Tibial nerve (tissue), 4 donors: ENCODE data around the gene GOLGA6L26. TPM values are rescaled to one million over a fixed set of nuclear protein-coding genes. Genes with fewer than 3 reads are reported as not detected.
"Not testable (repeated sequence)": the region's sequence is repeated elsewhere in the genome, so short reads cannot be mapped to it uniquely, and the experiment has no call there.

Experiments used
- DNase-seq, 2 donors: peaks; one replicate each; pipeline ENCODE4 v3.0.0-alpha.2; 2019; ENCODE audit warnings: low spot score in 2 of 2
- H3K27ac ChIP-seq, 4 donors: fragments of 200-600 bp; sonication (generic) in 3 of 4; one replicate each; pipeline ENCODE4 v1.5.1; 2017 to 2019; ENCODE audit warnings: mild to moderate bottlenecking in 1 of 4
- H3K27me3 ChIP-seq, 2 donors: fragments of 200-600 bp; sonication (generic) in 1 of 2; one replicate each; pipeline versions ENCODE4 v1.5.1 to v1.6.0; 2017 to 2019
- H3K36me3 ChIP-seq, 3 donors: fragments of 200-600 bp; sonication (generic); one replicate each; pipeline ENCODE4 v1.5.1; 2018 to 2019
- H3K4me1 ChIP-seq, 4 donors: fragments of 200-600 bp; sonication (generic) in 3 of 4; one replicate each; pipeline ENCODE4 v1.5.1; 2017 to 2019
- H3K4me3 ChIP-seq, 4 donors: fragments of 200-600 bp; sonication (generic) in 3 of 4; one replicate each; pipeline ENCODE4 v1.5.1; 2017 to 2019; ENCODE audit warnings: mild to moderate bottlenecking in 1 of 4, moderate library complexity in 1 of 4
- H3K9me3 ChIP-seq, 4 donors: fragments of 200-600 bp; sonication (generic) in 3 of 4; one replicate each; pipeline ENCODE4 v1.5.1; 2017 to 2019
- EP300 ChIP-seq, 2 donors: sonication (generic); formaldehyde crosslinking; IDR thresholded peaks; one replicate each; pipeline ENCODE4 v1.6.1; 2017; ENCODE audit warnings: antibody characterized with exemption in 2 of 2, mild to moderate bottlenecking in 1 of 2
- POLR2A ChIP-seq, 2 donors: fragments of 450-650 bp; IDR thresholded peaks; one replicate each; pipeline ENCODE4 v1.6.1; 2017; ENCODE audit warnings: antibody characterized with exemption in 2 of 2, mild to moderate bottlenecking in 2 of 2, moderate library complexity in 2 of 2
- WGBS, 2 donors: methylation state at CpG; one replicate each; pipeline ENCODE4 v1.1.5; 2018; 5-methylcytosine and 5-hydroxymethylcytosine counted together
- small RNA-seq: library from RNA; depleted of rRNA; stranded (forward); fragments of <200 nt; gene quantifications from one replicate; pipeline ENCODE3, GENCODE V24; 2016
- total RNA-seq, 4 donors: library from RNA; depleted of rRNA; stranded (reverse); fragments of >200 nt; gene quantifications; one replicate each; pipeline ENCODE4 v1.1.0, GENCODE V29; 2016

GOLGA6L26 gene
- total RNA-seq, 4 donors from 2014 or later = not detected

GRCh38 chr15:23370578-23370977 lies 36.6 kb upstream of the GOLGA6L26 start:
- no peak overlapping the region for H3K4me3 ChIP-seq
- H3K27me3 ChIP-seq = no peaks in the 10 kb centered on the region
- no peaks in the 10 kb centered on the region for H3K4me1 ChIP-seq
- no peak overlapping the region for H3K27ac ChIP-seq
- no peak for DNase-seq
- H3K36me3 ChIP-seq = no peaks in the 10 kb centered on the region
- WGBS, 2 donors = 64 to 77% methylated on average over 2 of the region's 2 CpGs
- no peak for TF ChIP-seq EP300 (IDR thresholded peaks at IDR 0.05)
- no peaks in the 10 kb centered on the region for H3K9me3 ChIP-seq

- not testable (repeated sequence) for H3K36me3 ChIP-seq, H3K9me3 ChIP-seq, H3K27ac ChIP-seq, H3K4me3 ChIP-seq, DNase-seq, H3K27me3 ChIP-seq, H3K4me1 ChIP-seq
- 40 to 83% methylated on average over 5 to 6 of the region's 9 CpGs for WGBS, 2 donors
Measured at GRCh38 chr15:23364261-23364660, 30.3 kb upstream of the GOLGA6L26 start.

DNA sequence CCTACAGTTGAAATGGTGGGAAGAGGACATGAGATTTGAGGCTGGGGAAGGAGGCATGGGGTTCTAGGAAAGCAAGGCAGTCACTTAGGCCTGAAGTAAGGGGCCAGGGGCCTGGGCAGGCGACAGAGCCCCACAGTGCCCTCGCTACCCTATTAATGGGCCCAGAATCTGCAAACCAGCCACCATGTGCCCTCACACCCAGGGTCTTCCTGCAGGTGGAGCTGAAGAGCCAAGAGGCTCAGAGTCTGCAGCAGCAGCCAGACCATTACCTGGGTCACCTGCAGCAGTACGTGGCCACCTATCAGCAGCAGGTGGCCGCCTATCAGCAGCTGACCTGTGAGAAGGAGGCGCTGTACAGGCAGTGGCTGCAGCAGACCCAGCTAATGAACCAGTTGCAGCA lies 28.6 kb upstream of the GOLGA6L26 start:
- not testable (repeated sequence) for DNase-seq, H3K9me3 ChIP-seq, H3K27me3 ChIP-seq, H3K4me3 ChIP-seq, H3K27ac ChIP-seq, H3K36me3 ChIP-seq, H3K4me1 ChIP-seq
- no CpG with 5 or more reads among the region's 5 CpGs for WGBS, 2 donors

DNA sequence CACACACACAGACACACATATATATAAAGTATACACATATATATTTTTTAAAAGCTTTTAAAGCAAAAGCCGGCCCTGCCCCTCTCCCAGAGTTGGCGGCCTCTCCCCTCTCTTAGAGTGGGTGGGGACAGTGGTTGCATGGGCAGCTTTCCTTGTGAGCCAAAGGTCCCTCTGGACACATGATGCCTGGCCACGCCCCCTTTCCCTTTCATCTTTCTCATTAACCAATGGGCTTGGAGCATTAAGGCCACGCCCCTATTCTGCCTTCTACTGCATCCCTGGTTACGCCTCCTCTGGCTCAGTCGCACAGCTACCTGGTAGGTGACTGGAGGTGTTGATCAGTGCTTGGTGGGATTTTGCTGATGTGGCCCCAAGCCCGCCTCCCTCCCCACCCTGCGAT lies 20.5 kb upstream of the GOLGA6L26 start, which contains the start of gene GOLGA8S:
TSS of gene GOLGA8S (plus strand) at position 301 of the 400 bp plus-strand sequence. CDS start at position 363, 62 bp downstream.
- not testable (repeated sequence) for H3K4me3 ChIP-seq, H3K4me1 ChIP-seq, H3K9me3 ChIP-seq, H3K36me3 ChIP-seq, DNase-seq, H3K27me3 ChIP-seq, H3K27ac ChIP-seq
- no CpG with 5 or more reads among the region's 8 CpGs for WGBS, 2 donors

- peaks cover 3 to 49% (median 7%) of the 10 kb centered on the region in 3 donors for H3K36me3 ChIP-seq
- not testable (repeated sequence) for H3K9me3 ChIP-seq, H3K27me3 ChIP-seq, H3K4me1 ChIP-seq, H3K27ac ChIP-seq, H3K4me3 ChIP-seq, DNase-seq
- 87 to 91% methylated on average over 13 of the region's 13 CpGs for WGBS, 2 donors
Measured at GRCh38 chr15:23311233-23311632, 22.8 kb downstream of the GOLGA6L26 start.

DNA sequence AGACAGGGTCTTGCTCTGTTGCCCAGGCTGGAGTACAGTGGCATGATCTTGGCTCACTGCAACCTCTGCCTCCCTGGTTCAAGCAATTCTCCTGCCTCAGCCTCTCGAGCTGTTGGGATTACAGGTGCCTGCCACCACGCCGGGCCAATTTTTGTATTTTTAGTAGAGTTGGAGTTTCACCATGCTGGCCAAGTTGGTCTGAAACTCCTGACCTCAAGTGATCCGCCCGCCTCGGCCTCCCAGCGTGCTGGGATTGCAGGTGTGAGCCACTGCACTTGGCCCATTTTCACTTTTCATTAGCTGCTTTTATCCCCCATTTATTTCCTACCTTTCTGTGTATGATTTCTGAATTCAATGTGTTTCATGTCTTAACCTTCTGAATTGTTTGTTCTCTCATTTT lies 28.1 kb downstream of the GOLGA6L26 start:
- DNase-seq, H3K27ac ChIP-seq, H3K9me3 ChIP-seq, H3K27me3 ChIP-seq, H3K4me3 ChIP-seq: not testable (repeated sequence)
- H3K4me1 ChIP-seq = peaks cover 0 to 22% (median 4%) of the 10 kb centered on the region in 4 donors
- 83 to 91% methylated on average over 7 of the region's 7 CpGs for WGBS, 2 donors
- H3K36me3 ChIP-seq = peaks cover 0 to 50% (median 7%) of the 10 kb centered on the region in 3 donors

DNA sequence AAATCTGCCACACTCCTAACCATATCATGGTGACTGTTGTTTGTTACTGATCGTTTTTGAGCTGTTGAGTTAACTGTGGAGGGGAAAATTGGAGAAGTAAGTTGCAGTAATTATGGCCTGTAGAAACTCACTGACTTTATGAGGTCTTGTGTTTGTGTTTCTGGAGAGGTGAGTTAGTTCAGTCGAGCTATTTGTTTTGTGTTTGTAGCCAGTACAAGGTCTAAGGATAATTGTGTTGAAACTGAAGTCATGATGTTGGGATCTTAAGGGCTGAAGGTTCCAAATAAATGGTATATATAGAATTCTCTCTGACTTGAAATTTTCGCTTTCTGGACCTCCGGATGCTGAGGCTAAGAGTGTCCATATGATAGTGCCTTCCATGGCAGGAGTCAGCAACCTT lies 29.2 kb downstream of the GOLGA6L26 start:
- Histone ChIP-seq H3K4me1 (peaks cover 0 to 22% (median 4%) of the 10 kb centered on the region in 4 donors), H3K36me3 (peaks cover 0 to 39% (median 2%) of the 10 kb centered on the region in 3 donors), H3K4me3 (peak overlapping the region in 1 of 4 donors; percentile 52)
- 46 to 53% methylated on average over 4 of the region's 4 CpGs for WGBS, 2 donors
- H3K9me3 ChIP-seq, DNase-seq, H3K27ac ChIP-seq, H3K27me3 ChIP-seq: not testable (repeated sequence)

DNA sequence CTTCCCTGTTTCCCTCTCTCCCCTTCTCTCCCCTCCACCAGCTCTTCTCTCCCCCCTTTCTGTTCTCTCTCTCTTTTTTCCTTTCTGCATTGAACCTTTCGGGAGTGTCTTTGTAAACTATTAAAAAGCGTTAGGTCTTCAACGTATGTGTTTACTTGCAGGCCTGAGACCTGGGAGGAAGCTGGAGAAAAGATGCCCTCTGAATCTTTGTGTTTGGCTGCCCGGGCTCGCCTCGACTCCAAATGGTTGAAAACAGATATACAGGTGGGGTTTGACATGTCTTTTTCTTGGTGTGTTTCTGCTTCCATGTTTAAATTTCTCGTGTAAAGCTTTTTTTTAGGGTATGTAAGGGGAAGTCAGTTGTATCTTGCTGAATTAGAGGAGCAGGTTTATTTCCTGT lies 29.7 kb downstream of the GOLGA6L26 start:
- Histone ChIP-seq H3K4me1 (peaks cover 0 to 22% (median 4%) of the 10 kb centered on the region in 4 donors), H3K27ac (peak overlapping the region in 1 of 4 donors; percentile 50), H3K4me3 (peak overlapping the region; percentile 28 to 52 (median 44)), H3K36me3 (peaks cover 0 to 34% (median 0%) of the 10 kb centered on the region in 3 donors)
- H3K9me3 ChIP-seq, DNase-seq, H3K27me3 ChIP-seq: not testable (repeated sequence)
- 4 to 6% methylated on average over 7 of the region's 7 CpGs for WGBS, 2 donors

DNA sequence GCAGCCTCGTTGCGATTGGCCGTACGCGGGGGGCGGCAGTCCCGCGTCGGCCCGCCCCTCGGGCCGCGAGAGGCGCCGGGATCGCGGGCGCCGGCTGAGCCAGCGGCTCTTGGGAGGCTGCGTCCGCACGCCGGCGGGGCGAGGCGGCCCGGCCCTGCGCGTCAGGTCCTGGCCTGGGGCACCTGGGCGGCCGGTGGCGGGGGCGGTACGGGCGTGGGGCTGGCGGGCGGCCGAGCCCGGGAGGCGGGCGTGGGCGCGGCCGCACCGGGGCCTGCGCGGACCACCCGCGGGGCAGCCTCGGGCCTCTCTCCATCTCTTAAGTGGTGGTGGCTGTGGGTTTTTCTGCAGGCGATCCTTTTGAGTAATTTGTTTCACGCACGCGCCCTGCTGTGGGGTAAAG lies 30.3 kb downstream of the GOLGA6L26 start:
- not testable (repeated sequence) for DNase-seq, H3K27me3 ChIP-seq, H3K9me3 ChIP-seq
- peaks cover 0 to 22% (median 4%) of the 10 kb centered on the region in 4 donors for H3K4me1 ChIP-seq
- H3K4me3 ChIP-seq = peak overlapping the region; percentile 28 to 52 (median 44)
- peak in 1 of 2 donors; percentile 32 for TF ChIP-seq POLR2A (IDR thresholded peaks at IDR 0.05)
- peak overlapping the region in 1 of 4 donors; percentile 50 for H3K27ac ChIP-seq
- H3K36me3 ChIP-seq = peaks cover 0 to 27% (median 0%) of the 10 kb centered on the region in 3 donors
- 0% methylated on average over 3 of the region's 55 CpGs; no CpG with 5 or more reads in 1 of the 2 donors for WGBS, 2 donors

GRCh38 chr15:23303246-23303645 lies 30.8 kb downstream of the GOLGA6L26 start:
- WGBS, 2 donors = no CpG with 5 or more reads among the region's 33 CpGs
- not testable (repeated sequence) for DNase-seq, H3K9me3 ChIP-seq, H3K27ac ChIP-seq, H3K27me3 ChIP-seq
- H3K36me3 ChIP-seq = peaks cover 0 to 23% (median 0%) of the 10 kb centered on the region in 3 donors
- peak overlapping the region in 2 of 4 donors; percentile 12 to 52 for H3K4me3 ChIP-seq
- H3K4me1 ChIP-seq = peaks cover 0 to 22% (median 4%) of the 10 kb centered on the region in 4 donors

Small RNAs within 50 kb of the gene (small RNA-seq; reads per million reads assigned to genes)
- not detected for gene RN7SL536P

Other genes with a start within 250 kb of the GOLGA6L26 start
- gene GOLGA6L1, start 197.4 kb downstream of the GOLGA6L26 start, total RNA-seq = not detected
- under 1 TPM in 2 of 4 donors, not detected in 2; 0.63 to 0.66 TPM for gene GOLGA8S, start 20.6 kb upstream of the GOLGA6L26 start, total RNA-seq
- not detected for gene GOLGA6L2, start 113.0 kb upstream of the GOLGA6L26 start, total RNA-seq
- gene MKRN3, start 231.5 kb upstream of the GOLGA6L26 start, total RNA-seq = 1 to 10 TPM in 2 of 4 donors, not detected in 2; 1.0 to 2.8 TPM